Activated gamma-delta T cell treated with anti-CD3 and anti-CD28 coated beads, Interleukin-2, amount 50 U/mL, for 16 hours (primary cell): ENCODE results near the gene BCL2.
"Not testable (repeated sequence)": the region's sequence is repeated elsewhere in the genome, so short reads cannot be mapped to it uniquely, and the experiment has no call there.

Source experiments
- DNase-seq: peaks from one replicate; pipeline ENCODE4 v3.0.0-alpha.2; 2020; ENCODE audit warnings: low read depth

Gene BCL2

DNA sequence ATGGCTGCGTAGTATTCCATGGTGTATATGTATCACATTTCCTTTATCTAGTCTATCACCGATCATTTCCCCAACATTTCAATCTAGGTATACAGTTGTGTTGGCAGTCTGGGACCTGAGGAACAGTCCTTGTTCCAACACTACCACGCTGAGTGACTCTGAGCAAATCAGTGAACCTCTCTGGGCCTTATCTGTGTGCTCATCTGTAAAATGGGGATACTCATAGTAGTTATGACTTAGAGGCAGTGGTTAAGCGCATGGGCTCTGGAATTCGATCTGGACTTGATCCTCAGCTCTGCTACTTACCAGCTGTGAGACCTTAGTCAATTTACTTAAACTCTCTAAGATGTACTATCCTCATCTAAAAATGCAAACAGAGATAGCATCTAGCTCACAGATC lies 85.1 kb downstream of the BCL2 start:
- DNase-seq, result no peak

- DNase-seq, result no peak
Measured at GRCh38 chr18:63233334-63233733, 86.2 kb downstream of the BCL2 start.

- DNase-seq, result no peak
Measured at GRCh38 chr18:63232826-63233225, 86.7 kb downstream of the BCL2 start.

DNA sequence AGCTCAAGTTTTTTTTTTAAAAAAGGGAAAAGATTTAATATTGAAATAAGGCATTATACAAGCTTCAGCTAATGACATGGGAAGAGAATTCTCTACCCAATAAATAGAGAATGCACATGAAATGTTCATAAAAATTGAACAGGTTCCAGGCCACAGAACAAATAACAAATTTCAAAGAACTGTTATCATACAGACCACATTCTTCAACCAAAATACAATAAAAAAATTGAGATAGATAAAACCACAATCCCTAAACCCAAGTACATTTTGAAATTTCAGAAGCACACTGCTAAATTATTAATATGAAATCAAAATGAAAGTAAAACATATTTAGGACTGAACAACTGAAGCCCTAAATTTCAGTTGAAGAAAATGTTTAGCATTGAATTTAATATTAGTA lies 89.6 kb downstream of the BCL2 start:
- no peak for DNase-seq

GRCh38 chr18:63225434-63225833 lies 94.1 kb downstream of the BCL2 start:
- no peak for DNase-seq

DNA sequence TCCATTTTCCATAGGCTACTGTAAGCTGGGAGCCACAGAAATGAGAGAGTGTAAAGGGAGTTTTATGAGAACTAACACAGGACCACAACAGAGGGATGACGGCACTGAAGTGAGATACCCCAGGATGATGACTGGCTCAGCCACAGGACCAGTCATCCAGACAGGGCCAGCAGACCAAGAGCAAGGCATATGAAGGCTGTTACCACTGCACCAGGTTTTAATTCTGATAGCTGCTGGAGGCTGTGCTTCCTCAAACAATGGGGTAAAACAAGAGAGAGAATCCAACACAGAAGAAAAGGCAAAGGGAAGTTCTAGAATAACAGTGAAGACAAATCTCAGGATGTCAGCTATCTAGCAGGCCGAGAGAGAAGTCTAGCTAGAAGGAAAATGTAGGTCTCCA lies 94.9 kb downstream of the BCL2 start:
- no peak for DNase-seq

DNA sequence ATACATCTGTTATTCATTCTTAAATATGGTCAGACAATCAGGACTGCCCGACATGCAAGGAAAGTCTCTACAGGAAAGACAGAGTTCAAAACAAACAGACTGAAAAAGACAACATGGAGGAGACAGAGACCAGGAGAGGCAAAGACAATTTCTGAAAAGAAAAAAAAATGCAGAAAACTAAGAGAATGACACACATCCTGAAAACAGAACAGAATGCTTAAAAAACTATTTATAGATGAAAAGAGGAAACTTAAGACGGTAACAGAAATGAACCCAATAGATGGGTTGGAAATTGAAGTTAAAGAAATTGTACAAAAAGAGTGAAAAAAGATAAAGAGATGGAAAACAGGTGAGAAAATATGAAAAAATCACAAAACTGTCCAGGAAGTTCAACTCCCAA lies 95.7 kb downstream of the BCL2 start:
- no peak for DNase-seq

DNA sequence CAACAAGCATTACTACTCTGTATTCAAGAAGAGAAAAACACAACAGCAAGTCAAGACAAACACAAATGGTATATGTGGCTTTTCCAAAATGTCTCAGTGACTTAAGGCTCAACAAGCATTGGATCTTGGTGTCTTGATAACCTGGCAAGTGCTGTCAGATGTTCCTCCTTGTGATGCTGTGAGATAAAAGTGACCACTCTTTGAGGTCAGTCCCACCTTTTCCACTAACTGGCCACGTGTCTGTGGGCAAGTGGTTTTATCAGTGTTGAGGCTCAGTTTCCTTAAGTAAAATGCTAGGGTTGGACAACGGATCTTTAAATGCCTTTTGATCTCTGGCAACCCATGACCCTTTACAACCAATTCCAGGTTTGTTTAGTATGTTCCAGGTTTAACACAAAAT lies 98.7 kb downstream of the BCL2 start:
- DNase-seq, result no peak

DNA sequence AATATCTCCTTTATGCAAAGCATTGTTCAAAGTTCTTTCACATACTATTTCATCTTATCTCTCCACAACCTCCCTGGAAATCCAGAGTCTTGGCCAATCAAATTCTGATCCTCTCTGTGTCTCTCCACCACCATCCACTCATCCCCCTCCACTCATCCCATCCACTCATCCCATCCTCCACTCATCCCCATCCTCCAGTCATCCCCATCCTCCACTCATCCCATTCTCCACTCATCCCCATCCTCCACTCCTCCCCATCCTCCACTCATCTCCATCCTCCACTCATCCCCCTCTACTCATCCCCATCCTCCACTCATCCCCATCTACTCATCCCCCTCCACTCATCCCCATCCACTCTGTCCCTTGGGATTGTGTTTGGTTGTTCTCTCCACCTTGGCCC lies 101.1 kb downstream of the BCL2 start:
- no peak for DNase-seq

DNA sequence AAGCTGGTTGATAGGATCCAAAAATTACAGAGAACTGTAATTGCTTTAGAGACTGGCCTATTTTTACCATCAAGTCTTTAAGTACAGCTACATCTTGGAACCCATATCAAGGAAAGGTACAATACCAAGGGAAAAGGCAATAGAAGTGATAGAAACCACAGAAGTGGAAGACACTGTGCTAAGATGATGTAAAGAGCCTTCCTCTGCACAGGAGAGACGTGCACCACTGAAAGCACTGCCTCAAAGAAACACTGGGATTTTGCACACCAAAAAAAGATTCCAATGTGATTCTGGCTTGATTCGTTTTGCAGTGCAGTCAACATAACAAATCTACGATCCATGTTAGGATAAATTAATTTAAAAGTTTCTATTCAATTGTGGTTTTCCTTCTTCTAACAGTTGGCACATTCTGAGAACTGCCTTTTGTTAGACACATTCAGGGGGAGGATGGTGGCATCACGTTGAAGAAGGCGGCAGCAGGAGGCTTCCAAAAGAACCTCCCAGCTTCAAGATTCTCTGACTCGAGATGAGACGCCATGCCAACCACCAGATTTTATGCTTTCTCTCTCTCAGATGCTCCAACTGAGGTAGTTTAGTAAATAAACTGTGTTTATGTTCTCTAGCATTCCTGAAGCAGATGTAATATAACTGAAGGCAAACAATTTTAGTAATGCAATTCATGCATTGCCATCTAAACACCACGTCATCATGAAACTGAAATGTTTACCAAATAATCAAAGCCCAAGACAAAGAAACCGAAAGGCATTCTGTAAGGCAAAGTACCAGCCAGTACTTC lies 102.9 kb downstream of the BCL2 start:
- no peak for DNase-seq

DNA sequence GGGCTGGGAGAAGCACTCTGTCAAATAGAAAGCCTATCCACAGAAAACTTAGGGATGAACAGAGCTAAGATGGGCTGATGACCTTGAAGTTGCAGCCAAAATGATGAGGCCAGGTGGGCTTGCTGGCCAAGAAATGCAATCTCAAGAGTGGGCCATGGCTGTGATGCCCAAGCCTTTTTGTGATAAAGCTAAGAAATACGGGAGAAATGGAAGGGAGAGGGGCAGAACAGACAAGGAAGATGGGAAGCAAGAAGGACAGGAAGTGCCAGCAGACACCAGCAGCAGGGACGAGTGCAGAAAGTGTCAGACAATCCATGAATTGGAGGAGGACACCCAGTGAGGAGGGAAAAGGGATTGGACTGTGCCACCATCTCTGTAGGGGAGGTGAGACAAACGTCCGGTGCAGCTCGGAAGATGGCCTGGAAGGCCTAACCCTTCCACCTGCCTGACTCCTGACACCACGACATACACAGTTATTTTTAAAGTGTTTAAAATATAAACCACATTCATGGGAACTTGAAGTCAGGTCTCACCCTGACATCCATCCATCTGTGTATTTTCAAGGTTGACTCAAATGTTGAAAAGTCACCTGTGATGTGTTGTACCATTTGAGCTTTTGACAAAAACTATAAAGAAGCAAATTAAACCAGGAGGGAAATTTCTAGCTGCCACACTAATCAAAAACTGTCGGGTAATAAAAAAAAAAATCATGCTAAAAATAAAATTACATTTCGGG lies 105.5 kb downstream of the BCL2 start:
- DNase-seq, result no peak

GRCh38 chr18:63213331-63213900 lies 106.2 kb downstream of the BCL2 start:
- no peak for DNase-seq

DNA sequence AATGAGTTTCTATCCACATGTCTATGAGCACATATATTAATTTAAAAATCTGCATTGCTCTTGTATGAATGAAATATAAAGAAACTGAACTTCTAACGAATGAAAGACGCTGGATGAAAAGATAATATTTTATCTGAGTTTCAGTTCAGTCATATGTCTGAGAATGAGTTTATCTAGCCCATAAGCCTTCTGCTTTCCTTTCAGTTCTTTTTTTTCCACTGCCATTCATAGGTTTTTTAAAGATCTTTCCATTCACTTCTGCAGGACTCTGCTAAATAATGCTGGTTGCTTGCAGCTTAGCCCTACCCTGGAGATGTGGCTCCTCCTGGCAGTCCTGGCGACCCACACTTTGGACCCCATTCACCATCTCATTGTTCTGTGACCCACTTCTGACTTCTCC lies 109.0 kb downstream of the BCL2 start:
- DNase-seq, result no peak

DNA sequence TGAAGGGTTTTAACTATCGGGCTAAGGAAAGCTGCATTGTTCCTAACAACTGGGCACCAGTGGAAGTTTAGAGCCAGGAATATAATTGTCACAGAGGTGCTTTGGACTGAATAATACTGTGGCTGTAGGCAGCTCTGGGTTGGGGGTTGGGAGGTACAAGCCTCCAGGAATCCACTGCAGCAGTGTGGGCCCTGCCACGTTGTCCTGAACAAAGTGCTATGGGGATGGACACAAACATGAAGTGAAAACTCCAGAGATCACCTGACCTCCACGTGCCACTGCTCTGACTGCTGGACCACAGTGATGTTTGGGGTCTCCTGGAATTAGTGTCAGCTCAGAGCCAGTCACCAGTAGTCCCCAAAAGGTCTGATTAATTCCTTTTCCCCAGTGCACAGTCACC lies 110.9 kb downstream of the BCL2 start:
- no peak for DNase-seq

DNA sequence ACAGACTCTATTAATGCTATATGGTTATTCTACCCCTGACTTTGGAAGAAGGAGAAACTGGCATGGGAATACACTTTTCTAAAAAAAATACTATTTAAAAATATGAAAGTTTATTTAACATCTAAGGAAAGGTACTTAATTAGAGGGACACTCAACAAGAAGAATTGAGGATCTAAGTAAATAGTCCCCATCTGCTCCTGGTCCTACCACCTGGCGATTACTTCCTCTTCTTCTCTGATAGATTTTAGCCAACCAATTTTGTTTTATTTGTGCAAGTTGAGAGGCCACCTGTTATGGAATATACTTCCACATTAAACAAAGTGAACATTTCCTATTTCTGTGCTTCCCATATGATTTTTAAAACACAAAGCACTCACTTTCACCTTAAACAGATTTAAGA lies 111.7 kb downstream of the BCL2 start:
- no peak for DNase-seq

GRCh38 chr18:63207143-63207790 lies 112.3 kb downstream of the BCL2 start:
- DNase-seq, result no peak

GRCh38 chr18:63206433-63207142 lies 113.0 kb downstream of the BCL2 start:
- DNase-seq, result no peak

DNA sequence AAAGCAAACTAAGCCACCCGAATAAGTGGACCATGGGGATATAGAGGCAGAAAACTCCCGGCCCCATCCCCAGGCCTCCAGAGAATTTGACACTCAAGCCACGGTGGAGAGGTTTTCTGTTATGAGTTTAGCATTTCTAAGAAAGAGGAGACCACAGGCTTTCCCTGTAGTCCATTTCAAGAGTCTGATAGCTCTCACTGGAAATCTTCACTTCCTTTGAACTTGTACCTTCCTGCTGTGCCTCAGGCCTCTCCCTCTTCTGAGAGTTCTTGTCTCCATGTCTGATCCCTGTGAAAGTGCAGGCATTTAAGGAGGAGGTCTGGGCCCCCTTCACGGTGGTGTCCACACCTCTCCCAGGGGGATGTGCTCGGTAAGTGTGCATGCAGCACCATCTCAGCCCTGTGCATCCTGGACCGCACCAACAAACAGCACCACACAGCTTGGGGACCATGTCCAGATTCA lies 113.7 kb downstream of the BCL2 start:
- no peak for DNase-seq

DNA sequence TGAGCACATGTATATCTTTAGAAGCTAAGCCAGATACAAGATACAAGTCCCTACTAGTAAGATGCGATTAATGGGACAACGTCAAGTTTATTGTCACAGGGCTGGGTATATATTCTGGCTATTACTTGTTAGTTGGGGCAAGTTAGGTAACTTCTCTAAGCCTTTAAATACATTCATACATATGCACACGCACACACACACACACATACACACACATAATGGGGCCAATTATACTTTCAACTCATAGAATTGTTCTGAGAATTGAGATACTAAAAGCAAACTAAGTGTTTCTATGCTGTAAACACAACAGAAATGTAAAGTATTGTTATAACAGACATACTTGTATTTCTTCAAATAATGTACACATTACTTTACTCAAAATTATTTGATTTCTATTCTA lies 116.1 kb downstream of the BCL2 start:
- DNase-seq, result no peak

DNA sequence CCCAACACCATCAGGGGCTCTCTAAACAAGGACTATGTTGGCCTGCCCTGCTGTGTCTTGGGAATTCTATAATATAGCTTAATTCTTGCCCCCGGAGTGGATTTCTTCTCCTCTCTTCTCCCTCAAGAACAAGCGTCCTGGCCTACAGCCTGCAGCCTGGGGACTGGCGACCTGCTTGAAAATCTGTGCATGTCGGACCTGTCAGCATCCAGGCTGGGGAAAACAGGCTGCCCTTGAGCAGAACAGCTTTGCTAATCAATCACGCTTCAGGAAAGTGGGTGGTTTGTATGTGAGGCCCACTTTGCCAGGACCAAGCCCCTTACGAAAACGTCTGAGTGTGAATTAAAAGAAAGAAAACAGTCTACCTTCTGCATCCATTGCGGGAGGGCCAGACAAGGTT lies 116.7 kb downstream of the BCL2 start:
- DNase-seq, result no peak

- not testable (repeated sequence) for DNase-seq
Measured at GRCh38 chr18:63201456-63201855, 118.1 kb downstream of the BCL2 start.

GRCh38 chr18:63199743-63200241 lies 119.8 kb downstream of the BCL2 start:
- DNase-seq, result peak; percentile 24
